ENCODE measurements around the gene PPP1CC.

DNA sequence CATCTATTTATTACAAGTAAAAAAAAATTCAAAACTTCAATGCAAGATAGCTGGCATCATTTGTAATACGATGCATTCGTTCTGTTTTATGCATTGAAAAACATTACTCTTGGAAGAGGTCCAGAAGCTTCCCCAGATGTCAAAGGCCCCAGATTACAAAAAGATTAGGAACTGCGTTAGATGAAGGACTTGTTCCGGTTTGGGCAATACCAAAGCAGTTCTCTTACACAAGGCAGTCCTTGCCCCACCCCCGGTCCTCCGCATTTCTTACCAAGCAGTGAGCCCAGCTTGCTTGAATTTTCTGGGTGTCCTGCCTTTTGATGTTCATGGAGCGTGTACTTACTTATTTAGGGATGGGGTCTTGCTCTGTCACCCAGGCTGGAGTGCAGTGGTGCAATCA lies 49.0 kb downstream of the PPP1CC start:
- TF ChIP-seq, protein P1, sequence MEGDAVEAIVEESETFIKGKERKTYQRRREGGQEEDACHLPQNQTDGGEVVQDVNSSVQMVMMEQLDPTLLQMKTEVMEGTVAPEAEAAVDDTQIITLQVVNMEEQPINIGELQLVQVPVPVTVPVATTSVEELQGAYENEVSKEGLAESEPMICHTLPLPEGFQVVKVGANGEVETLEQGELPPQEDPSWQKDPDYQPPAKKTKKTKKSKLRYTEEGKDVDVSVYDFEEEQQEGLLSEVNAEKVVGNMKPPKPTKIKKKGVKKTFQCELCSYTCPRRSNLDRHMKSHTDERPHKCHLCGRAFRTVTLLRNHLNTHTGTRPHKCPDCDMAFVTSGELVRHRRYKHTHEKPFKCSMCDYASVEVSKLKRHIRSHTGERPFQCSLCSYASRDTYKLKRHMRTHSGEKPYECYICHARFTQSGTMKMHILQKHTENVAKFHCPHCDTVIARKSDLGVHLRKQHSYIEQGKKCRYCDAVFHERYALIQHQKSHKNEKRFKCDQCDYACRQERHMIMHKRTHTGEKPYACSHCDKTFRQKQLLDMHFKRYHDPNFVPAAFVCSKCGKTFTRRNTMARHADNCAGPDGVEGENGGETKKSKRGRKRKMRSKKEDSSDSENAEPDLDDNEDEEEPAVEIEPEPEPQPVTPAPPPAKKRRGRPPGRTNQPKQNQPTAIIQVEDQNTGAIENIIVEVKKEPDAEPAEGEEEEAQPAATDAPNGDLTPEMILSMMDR (IDR thresholded peaks at IDR 0.05): no peak
- TF ChIP-seq POLR2A (IDR thresholded peaks at IDR 0.05): no peak

Measured in uterus (tissue), 2 donors.